Measurements from ENCODE around the gene RSPO1.

GRCh38 chr1:37661401-37661800 lies 26.7 kb upstream of the RSPO1 start:
- no peak for TF ChIP-seq CTCF (IDR thresholded peaks at IDR 0.05; ENCODE audit: insufficient read depth, low read depth, low read length)
- TF ChIP-seq EZH2 (IDR thresholded peaks at IDR 0.05; ENCODE audit: insufficient read depth, low read length), result no peak

All from astrocyte (in vitro differentiated cells and primary cell).